Heart left ventricle (tissue), 13 donors: ENCODE data around the gene INTS12.

Experiments used
- POLR2A ChIP-seq, 2 donors: fragments of 450-650 bp; IDR thresholded peaks; one replicate each; pipeline ENCODE4 v1.6.1; 2017; ENCODE audit warnings: antibody characterized with exemption in 2 of 2, mild to moderate bottlenecking in 2 of 2, moderate library complexity in 2 of 2
- TF ChIP-seq, protein P1 (sequence below), 12 donors: fragments of 200-600 bp; sonication (generic) in 4 of 12; IDR thresholded peaks; one replicate each; pipeline versions ENCODE4 v1.5.0 to v1.8.0; 2018 to 2022; ENCODE audit warnings: antibody characterized with exemption in 12 of 12, mild to moderate bottlenecking in 5 of 12
- donor health status: ischemic (EF 13 %, LVEDD 7.1; RV severe dilation, severe dysfunction).
- donor health status: DM: no; HTN: yes; CAD: no.
- donor health status: DM: no; HTN: no; CAD: no.
- donor health status: ischemic (EF 25% LVEDD 6.9; RV normal size, moderate dysfunction).
- donor health status: ischemic (EF 25% LVEDD 5.7; RV mildly dilated, moderate dysfunction).
- donor health status: ischemic (EF 35%, LVEDD 5.7; RV mildly dilated, moderate dysfunction).
- donor health status: nonischemic (EF 11% LVEDD 7.7; RV severe dilation, severe dysfunction).
- donor health status: DM: yes; HTN: yes; CAD: no.
- donor health status: PGD.
- donor health status: ischemic (EF 29% LVEDD 5.4; RV normal size, mild dysfunction).
- donor health status: nonischemic (EF 23%, LVEDD 6.1; RV moderate dilation, normal function).

- TF ChIP-seq, protein P1, sequence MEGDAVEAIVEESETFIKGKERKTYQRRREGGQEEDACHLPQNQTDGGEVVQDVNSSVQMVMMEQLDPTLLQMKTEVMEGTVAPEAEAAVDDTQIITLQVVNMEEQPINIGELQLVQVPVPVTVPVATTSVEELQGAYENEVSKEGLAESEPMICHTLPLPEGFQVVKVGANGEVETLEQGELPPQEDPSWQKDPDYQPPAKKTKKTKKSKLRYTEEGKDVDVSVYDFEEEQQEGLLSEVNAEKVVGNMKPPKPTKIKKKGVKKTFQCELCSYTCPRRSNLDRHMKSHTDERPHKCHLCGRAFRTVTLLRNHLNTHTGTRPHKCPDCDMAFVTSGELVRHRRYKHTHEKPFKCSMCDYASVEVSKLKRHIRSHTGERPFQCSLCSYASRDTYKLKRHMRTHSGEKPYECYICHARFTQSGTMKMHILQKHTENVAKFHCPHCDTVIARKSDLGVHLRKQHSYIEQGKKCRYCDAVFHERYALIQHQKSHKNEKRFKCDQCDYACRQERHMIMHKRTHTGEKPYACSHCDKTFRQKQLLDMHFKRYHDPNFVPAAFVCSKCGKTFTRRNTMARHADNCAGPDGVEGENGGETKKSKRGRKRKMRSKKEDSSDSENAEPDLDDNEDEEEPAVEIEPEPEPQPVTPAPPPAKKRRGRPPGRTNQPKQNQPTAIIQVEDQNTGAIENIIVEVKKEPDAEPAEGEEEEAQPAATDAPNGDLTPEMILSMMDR (IDR thresholded peaks at IDR 0.05): no peak
- no peak for TF ChIP-seq POLR2A (IDR thresholded peaks at IDR 0.05)
Observed at GRCh38 chr4:105686571-105686970, 21.9 kb downstream of the INTS12 start.
